8988T (cell line): ENCODE data around the gene FGD2.
A peak's percentile ranks its signal among the peaks of the same experiment; 100 is the strongest.

Source experiments
- DNase-seq: peaks from one replicate; pipeline ENCODE4 v3.0.0; 2011

FGD2 gene

DNA sequence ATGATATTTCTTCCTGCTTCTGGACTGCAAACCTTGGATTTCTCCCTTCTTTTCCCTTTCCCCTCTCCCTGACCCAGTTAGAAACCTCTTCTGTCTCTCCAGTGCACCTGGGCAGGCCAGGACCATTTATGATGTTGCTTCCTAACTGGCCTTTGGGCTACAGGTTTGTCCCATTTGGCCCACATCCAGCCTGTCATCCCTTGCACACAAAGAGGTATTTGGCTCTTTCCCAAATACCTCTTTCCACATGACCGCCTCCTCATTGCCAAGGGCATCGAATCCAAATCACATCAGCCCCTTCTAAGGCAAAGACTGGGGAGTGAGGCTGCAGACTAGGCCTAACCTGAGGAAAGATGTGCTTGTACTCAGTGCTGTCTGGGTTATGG, 13.6 kb downstream of the FGD2 start:
- no peak for DNase-seq

DNA sequence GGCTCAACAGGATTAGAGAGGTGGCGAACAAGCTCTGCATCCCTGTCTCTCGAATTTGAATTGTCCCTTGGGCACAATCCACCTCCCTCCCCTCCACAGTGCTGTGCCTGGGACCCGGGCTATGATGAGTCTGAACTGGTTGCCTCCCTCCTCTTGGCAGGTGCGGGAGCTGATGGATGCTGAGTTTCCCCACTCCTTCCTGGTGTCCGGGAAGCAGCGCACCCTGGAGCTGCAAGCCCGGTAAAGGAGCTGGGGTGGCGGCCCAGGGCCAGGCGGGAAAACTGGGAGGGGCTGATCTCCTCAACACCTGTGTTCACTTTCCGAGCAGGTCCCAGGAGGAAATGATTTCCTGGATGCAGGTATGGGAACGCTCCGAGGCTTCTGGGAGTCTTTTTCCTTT, 14.9 kb downstream of the FGD2 start:
- no peak for DNase-seq

DNA sequence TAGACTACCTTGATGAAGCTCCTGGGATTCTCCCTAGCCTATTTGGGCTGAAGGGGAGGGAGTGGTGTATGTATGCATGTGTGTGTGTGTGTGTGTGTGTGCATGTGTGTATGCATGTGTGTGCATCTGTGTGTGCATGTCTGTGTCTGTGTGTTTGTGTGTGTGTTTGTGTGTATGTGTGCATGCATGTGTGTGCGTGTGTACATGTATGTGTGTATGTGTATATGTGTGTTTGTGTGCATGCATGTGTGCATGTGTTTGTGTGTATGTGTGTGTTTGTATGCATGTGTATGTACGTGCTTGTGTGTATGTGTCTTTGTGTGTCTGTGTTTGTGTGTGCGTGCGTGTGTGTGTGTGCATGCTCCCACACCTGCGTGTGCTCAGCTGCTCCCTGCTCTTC, 15.4 kb downstream of the FGD2 start:
- no peak for DNase-seq

DNA sequence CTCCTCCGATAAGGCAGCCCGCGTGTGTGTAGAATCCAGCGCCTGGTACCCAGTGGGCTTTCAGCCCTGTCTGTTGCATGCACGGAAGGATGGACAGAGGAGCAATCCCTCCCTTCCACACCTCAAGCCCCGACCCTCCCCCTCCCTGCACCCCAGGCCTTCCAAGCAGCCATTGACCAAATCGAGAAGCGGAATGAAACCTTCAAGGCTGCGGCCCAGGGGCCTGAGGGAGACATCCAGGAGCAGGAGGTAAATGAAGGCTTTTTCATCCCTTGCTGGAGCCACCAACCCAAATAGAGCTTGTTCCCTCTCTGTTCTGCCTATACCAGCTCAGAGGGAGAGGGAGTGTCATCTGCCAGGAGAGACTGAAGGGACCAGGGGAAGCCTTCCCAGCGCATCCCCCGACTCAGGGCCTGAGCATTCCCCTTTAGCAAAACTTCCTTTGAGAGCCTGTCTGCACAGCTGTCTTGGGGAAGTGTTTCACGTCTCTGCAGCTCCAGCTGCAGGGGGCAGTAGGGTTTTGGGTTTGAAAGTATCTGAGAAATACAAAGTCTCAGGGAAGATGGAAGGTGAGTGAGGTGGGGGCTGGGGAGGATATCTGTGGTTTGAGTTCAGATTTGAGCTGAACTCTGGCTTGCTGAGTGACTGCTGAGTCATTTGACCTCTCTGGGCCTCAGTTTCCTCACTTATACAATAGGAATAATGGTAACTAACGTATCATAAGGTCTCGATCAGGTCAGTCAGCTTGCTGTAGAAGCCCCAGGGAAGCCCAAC, 16.1 kb downstream of the FGD2 start:
- DNase-seq = no peak

DNA sequence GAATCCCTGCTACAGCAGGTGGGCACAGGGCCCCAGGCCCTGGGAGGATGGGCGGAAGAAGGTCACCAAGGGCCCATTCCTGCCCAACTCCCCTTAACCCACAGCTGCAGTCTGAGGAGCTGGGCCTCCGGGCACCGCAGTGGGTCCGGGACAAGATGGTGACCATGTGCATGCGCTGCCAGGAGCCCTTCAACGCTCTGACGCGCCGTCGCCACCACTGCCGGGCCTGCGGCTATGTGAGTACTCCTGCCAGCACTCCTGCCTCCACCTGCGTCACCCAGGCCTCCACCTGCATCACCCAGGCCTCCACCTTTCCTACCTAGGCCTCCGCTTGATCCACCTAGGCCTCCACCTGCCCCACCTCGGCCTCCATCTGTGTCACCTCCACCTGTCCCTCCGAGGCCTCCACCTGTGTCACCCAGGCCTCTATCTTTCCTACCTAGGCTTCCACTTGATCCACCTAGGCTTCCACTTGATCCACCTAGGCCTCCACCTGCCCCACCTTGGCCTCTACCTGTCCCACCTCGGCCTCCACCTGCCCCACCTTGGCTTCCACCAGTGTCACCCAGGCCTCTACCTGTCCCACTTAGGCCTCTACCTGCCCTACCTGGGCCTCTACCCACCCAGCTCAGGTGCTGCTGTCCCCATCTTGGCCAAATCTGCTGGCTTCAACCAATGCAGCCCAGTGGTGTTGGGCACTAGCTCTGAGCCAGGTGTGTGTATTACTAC, 16.8 kb downstream of the FGD2 start:
- no peak for DNase-seq

DNA sequence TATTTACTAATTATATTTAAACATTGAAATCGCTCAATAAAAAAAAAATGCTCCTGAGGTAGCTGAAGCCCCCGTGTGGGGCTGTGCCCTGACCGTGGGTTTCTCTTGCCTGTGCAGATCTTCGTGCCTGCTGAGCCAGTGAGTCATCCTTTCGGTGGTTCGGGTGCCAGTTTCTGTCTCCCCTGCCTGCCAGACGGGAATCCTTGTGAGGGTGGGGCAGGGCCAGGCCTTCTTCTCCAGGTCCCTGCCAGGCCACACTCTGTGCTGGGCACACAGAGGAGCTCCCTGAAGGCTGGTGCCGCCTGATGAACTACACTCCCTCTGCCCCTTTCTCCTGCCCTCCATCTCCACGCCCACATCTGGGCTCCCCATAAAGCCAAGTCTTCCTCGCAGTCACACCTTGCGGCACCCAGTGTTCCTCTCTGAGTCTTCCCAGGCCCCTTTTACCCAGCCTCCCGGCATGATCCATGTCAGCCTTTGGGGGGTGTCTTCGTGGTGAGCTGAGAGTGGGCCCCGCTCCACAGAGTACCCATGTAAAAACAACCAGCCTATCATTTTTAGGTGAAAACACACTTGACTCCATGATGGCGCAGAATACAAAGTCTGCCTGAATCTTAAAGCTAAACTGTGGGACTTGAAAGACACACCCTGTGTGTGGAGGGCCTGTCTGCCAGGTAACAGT, 19.3 kb downstream of the FGD2 start:
- DNase-seq = no peak

DNA sequence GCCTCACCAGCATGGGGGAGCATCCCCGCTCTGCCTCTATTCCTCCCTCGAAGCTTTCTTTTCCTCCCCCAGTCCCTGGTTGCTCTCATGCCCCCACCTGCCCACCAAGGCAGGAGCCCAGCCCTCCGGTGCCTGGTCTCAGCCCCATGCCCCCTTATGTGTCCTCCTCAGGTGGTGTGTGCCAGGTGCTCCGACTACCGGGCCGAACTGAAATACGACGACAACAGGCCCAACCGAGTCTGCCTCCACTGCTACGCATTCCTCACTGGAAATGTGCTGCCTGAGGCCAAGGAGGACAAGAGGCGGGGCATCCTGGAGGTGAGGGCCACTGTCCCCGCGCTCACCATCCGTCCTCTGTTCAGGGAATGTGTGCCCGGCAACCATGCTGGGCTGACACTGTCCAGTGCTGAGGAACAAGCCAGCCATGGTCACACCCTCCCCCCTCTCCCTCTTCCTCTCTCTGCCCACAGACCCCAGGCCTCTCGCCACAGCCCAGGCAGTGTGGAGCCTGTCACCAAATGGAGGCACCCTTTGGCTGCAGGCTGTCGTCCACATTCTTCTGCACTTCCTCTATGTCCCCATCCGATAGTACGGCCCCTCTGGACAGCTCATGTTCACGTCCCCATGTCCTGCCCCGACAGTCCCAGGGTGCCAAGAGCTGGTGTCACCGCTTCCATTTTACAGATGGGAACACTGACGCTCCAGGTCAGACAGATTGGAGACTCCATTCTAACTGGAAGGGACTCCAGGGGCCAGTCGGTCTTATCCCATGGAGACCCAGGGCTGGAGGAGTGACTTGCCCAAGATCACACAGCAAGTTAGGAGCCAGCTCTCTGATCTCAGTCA, 20.4 kb downstream of the FGD2 start:
- no peak for DNase-seq

DNA sequence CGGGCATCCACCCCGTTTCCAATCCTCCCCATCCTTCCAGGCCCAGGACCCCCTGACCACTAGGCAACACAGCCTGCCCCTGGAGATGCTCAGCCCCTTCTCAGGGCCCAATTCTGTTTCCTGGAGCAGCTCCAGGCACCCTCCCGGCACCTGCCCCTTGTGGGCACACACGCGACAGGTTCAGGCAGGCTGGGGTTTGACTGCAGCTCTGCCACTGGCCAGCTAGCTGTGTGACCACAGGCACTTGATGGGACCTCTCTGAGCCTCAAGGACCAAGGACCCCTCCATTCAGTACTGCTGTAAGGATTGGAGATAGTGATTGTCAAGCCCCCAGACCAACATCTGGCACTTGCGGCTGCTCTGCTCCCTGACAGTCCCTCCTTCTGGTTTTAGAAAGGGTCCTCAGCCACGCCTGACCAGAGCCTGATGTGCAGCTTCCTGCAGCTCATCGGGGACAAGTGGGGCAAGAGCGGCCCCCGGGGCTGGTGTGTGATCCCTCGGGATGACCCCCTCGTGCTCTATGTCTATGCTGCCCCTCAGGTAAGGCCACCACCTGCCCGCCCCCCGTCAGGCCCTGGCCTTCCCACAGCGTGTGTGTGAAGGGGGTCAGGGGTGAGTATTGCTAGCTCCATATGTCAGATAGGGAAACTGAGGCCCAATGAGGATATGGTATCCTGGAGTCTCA, 21.7 kb downstream of the FGD2 start:
- DNase-seq = no peak

DNA sequence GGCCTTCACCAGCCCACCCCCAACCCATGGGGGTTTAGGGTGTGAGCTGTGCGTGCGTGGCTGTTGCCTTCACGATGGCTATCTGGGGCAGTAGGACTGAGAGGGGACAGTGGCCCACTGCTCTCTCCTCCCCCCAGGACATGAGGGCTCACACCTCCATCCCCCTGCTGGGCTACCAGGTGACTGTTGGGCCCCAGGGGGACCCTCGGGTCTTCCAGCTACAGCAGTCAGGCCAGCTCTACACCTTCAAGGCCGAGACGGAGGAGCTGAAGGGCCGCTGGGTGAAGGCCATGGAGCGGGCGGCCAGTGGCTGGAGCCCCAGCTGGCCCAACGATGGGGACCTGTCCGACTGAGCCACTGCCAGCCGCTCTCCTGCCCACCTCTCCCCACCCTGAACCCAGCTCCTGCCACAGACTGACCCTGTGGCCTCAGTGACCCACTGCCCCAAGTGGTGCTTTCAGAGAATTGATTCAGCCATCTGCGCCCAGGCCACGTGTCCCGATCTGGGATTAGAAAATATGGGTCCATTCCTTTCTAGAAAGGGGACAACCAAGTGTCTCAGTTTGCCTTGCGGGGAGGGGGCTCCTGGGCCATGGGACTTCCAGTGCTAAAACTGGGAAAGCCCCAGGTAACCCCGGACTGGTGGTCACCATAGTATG, 22.5 kb downstream of the FGD2 start:
- no peak for DNase-seq

DNA sequence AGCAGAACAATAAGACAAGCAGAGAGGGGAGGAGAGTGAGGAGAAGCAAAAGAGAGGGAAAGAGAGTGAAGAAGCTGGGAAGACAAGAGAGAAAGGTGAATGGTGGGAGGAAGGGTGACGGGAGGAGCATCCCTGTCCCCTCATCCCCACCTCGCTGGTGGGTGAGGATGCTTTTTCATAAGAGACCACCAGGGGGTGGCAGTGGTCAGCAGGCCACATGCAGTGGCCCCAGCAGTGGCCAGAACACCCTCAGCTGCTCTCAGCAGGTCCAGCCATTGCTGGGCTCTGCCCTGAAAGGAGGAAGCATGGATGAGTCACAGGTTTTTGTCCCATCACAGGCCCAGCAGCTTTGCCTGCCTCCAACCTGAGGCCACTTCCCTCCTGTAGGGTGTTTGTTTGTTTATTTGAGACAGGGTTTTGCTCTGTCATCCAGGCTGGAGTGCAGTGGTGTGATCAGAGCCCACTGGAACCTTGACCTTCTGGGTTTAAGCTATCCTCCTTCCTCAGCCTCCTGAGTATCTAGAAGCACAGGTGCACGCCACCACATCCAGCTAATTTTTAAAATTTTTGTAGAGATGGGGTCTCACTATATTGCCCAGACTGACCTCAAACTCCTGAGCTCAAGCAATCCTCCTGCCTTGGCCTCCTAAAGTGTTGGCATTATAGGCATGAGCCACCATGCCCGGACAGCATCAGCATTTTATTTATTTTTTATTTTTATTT, 24.0 kb downstream of the FGD2 start:
- DNase-seq = peak; percentile 50

DNA sequence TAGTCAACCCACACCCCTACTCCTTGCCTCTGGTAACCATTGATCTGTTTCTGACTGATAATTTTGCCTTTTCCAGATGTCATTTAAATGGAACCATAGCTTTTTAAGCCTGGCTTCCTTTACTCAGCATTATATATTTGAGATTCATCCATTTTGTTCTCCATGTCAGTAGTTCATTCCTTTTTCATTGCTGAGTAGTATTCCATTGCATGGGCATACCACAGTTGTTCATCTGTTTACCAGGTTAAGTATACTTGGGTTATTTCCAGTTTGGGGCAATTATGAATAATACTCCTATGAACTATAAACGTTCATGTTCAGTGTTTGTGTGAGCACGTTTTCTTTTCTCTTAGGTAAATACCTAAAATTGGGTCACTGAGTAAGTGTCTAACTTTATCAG, 25.1 kb downstream of the FGD2 start:
- DNase-seq = no peak

DNA sequence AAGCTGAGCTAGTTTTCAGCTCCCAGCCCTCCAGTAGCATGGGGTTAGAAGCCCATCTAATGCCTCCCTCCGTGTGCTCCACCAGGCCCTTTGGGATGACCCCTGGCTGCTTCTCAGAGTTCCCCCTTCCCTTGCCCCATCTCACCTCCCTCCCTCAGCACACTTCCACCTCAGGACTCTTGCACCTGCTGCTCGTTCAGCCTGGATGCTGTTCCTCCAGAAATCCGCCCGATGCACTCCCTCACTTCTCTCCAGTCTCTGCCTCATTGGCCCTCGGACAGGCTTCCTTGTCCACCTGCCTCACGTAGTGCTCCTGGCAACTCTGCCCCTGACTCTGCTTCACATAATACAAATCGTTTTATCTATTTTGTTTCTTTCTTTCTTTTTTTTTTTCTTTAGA, 26.8 kb downstream of the FGD2 start:
- no peak for DNase-seq

DNA sequence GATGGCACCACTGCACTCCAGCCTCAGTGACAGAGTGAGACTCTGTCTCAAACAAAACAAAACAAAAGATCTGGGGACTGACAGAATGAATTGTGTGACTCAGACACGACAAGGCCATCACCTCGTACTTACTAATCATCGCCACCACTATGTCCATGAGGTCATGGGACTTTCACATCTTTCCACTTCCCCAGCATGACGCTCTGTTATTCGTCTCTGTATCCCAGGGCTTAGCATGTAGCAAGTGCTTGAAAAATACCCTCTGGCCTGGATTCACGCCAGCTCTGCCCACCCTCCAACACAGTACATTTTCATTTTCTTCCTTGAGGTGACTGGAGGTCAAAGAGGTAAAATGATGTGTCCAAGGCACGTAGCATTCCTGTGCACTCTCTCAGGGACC, 27.8 kb downstream of the FGD2 start:
- no peak for DNase-seq

DNA sequence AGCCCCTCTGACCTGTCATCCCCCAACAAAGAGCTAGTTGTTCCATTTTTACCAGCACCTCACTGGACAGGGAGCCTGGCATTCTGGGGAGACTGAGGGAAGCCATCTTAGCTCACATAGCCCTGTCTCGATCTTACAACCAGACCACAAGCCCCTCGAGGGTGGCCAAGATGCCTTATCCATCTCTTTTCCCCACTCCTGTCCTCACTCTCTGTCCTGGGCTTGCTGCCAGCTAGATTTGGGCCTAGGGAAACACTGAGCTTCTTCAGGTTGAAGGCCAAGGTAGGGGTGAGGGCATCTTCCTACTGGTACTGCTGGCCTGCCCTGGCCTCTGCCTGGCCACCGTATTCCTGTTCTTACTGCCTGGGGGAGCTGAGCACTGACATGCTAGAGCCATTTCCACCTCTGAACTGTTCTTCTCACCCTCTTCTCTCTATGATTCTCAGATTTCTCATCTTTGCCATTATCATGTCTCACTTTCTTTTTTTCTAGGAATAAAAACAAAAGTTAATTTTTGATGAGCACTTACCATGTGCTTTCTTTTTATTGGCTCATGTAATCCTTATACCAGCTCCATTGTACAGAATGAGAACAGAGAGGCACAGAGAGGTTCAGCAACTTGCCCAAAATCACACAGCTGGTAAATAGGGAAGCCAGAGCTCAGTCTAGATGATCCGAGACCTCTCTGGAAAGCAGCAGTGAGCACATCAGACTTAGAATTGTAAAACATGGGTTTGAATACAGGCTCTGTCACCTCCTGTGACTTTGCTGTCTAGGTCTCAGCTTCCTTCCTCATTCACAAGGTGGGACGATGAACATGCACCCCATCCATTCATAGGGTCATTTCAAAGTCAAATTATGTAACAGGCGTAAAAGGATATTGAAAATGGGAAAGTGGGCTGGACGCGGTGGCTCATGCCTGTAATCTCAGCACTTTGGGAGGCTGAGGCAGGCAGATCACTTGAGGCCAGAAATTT, 28.7 kb downstream of the FGD2 start:
- DNase-seq = no peak

DNA sequence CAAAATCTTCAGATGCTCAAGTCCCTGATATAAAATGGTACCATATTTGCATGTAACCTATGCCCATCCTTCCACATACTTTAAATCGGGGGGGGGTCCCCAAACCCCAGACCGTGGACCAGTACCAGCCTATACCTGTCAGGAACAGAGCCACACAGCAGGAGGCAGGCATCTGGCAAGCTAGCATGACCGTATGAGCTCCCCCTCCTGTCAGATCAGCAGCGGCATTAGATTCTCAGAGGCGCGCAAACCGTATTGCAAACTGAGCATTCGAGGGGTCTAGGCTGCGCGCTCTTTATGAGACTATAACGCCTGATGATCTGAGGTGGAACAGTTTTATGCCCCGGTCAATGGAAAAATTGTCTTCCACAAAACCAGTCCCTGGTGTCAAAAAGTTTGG, 30.7 kb downstream of the FGD2 start:
- DNase-seq = no peak

DNA sequence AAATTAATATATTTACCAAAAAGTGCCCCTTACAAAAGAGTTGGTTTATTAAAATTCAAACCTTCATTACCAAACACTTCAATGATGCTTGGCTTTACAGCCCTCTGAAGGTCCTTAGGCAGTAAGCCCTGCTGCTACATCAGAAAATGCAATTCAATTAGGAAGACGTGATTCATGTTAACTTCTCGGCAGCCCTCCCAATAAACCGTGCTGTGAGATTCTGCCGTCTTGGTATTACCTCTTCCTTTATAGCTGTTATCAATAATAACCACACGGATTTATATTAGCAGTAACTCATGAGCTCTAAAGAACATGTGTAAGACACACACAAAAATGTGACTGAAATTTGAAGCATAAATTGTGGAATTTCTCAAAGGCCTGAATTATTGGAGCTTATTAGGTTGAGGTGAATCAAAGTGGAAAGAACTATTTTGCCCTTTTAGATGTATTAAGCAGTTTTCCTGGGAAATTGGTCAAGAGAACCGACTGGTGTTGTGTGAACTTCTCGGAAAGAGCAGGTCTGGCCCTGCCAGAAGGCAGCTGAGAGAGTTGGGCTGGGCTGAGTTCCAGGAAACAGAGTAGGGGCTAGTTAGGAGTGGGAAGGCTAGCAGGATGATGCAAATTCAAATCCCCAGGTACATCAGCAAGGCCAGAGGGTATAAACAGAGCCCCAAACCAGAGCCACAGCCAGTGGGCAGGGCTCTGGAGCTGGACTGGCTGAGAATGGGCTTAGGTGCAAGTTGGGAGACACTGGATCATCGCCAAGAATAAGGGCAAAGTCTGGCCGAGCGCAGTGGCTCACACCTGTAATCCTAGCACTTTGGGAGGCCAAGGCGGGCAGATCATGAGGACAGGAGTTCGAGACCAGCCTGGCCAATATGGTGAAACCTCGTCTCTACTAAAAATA, 33.1 kb downstream of the FGD2 start:
- no peak for DNase-seq

DNA sequence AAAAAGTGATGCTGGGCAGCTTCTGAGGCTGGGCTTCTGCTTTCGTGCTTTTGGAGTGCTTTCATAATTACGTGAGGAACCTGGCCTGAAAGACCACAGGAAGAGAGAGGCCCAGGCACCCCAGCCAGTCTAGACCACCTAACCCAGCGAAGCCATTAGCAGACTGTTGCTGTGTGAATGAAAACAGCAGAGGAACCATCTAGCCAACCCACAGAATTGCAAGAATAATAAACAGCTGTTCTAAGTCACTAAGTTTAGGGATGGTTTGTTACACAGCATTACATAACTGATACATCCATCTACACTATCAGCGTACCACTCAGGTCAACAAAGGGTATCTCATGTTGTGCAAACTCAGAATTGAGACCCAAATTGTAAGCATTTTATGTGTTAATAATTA, 34.5 kb downstream of the FGD2 start:
- DNase-seq = no peak

DNA sequence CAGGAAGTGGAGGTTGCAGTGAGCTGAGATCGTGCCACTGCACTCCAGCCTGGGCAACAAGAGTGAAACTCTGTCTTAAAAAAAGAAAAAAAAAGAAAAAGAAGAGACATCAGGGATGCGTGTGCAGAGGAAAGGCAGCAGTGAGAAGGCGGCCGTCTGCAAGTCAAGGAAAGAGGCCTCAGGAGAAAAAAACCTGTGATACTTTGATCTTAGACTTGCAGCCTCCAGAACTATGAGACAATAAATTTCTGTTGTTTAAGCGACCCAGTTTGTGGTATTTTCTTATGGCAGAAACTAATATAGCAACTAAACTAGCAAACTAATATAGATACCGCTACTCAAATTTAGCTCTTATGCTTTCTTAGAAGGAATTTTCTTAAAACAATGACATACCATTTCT, 36.1 kb downstream of the FGD2 start:
- DNase-seq = no peak

DNA sequence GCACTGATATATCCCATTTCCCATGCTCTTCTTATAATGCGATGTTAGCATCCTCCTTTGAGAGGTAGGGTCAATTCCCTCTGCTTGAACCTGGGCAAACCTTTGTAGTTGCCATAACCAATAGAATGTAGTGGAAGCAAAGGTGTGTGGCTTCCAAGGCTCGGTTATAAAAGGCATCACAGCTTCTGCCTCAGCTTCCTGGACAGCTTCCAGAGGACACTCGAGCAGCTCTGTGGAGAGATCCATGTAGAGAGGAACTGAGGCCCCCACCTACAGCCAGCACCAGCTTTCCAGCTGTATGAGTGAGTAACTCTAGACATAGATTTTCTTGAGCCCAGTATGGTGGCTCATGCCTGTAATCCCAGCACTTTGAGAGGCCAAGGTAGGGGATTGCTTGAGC, 36.7 kb downstream of the FGD2 start:
- DNase-seq = no peak
